Hematopoietic multipotent progenitor cell treated with erythropoietin and hydrocortisone succinate and interleukin-3 and kit ligand, for 17 days (in vitro differentiated cells): ENCODE results near the gene CHAT.

Experiments
- DNase-seq: peaks from one replicate; pipeline ENCODE4 v3.0.0-alpha.2; 2015; ENCODE audit warnings: low spot score

The CHAT gene

DNA sequence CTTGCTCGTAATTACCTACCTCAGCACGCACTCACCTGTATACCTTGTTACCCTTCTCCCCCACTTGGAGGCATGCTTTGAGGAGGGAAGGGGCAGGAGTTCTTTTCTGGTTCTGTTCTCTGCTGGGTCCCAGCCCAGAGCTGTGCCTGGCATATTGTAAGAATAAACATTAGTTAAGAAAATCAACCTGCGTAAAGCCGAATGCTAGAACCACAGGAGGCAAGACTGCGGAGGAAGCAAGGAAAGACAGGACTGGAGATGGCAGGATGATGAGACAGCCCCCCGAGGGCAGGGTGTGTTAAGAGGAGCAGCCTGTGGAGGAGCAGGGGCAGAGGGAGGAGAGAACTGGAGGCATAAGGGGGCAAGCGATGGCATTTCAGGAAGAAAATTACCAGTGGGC lies 75.1 kb downstream of the CHAT start:
- no peak for DNase-seq

- no peak for DNase-seq
Observed at GRCh38 chr10:49689882-49690510, 76.2 kb downstream of the CHAT start.

- DNase-seq: no peak
Observed at GRCh38 chr10:49690698-49691356, 77.0 kb downstream of the CHAT start.

DNA sequence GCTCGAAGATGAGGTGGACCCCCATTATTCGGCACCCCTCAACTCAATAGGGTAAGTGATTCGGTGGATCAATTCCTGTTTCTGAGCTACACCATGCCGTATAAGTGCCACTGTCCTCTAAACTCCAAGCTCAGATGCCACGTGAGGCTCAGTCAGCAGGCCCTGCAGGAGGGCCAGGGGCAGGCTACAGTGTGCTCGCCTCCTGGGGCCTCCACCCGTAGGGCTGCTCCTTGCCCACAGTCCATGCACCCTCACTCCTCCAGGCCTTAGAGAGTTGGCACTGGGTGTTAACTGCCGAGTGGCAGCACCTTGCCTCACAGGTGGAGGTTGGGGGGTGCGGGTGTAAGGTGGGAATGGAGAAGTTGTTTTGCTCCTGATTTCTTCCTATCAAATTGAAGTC lies 77.8 kb downstream of the CHAT start:
- no peak for DNase-seq

- no peak for DNase-seq
Observed at GRCh38 chr10:49694466-49694865, 80.6 kb downstream of the CHAT start.

GRCh38 chr10:49696311-49696710 lies 82.5 kb downstream of the CHAT start:
- no peak for DNase-seq

DNA sequence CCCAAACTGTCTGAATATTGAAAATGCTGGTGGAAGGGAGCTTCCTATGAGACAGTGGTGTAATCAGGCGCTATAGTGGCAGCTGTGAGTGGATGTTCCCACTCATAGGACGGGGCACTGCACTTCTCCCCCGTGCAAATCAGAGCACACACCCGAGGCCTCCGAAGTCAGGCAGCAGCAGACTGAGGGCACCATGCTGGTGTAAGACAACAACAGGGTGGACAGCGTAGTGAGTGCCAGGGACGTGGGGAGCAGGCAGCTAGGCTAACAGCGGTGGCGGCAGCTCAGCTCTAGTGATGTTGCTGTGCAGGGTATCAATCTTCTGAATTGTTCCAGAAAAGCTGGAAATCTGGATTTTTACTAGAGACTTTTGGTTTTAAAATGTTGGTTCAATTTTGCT lies 84.8 kb downstream of the CHAT start:
- DNase-seq: no peak

DNA sequence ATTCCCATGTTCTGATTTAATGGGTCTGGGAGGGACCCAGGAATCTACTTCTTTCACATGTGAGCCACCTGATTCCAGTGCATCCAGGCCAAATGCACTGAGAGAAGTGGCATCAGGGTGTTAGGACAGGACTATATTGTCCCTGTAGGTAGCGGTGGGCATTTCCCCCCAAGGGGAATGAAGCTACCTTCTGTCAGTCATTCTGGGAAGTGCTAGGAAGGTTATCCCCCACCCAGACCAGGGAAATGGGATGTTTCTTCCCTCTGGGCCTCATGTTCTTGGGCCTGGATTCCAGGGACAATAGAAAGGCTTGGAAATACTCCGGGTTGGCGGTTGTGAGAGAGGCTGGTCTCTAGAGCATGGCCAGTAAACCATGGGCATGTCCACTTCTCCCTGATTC lies 86.4 kb downstream of the CHAT start:
- DNase-seq: no peak

DNA sequence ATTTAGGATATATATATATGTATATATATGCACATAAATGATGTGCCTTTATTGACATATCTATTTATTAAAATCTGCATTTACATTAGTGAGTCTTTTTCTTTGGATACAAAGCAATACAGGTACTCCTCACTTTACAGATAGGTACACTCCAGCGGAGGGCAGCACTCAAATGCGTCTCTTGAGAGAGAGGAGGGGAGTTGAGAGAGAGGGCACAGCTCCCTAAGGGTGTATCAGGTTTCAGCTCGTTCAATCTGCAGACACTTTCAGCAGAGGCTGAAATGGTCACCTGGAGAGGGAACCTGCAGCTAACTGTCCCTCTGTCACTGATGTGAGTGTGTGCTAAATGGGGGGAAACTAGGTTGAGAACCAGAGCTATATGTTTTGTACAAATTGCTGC lies 87.2 kb downstream of the CHAT start:
- no peak for DNase-seq

DNA sequence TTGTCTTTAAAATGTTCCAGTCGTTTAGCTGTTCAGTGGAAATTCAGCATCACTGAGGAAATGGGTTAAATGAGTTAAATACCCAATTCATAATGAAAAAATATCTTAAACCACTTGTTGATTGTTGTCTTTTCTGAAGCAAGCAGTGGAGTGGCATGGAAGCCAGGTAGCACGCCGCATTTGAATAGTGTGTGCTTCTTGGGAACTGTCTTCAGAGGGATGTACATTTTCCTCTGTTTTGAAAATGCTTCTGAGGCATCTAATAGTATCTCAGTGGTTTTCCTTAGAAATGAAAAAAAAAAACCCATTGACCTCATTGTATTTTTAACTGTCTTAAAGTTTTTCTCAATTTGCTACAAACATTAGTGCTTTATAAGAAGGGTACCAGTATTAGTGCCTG lies 93.7 kb downstream of the CHAT start:
- no peak for DNase-seq

GRCh38 chr10:49709934-49710333 lies 96.1 kb downstream of the CHAT start:
- DNase-seq: no peak

DNA sequence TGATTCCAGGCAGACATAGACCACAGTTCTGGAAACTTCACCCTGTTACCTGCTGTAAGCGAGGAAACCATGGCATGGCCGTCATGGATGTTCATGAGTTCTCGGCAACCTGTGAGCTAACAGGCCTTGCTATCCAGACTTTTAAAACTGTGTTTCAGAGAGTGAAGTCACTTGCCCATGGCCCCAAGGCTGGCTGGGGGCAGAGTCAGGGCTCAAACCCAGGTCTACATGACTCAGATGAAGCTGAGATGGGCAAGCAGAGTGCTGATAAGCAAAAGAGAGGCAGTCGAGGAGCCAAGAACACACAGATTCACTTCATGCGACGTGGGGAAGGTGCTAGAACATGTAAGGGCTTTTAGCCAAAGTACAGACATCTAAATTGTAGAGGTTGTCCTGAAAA lies 97.1 kb downstream of the CHAT start:
- no peak for DNase-seq

- DNase-seq: no peak
Observed at GRCh38 chr10:49711481-49711880, 97.6 kb downstream of the CHAT start.

- no peak for DNase-seq
Observed at GRCh38 chr10:49713266-49713665, 99.4 kb downstream of the CHAT start.
